ENCODE results near the gene CYP4F11.
"Not testable (repeated sequence)": the region's sequence is repeated elsewhere in the genome, so short reads cannot be mapped to it uniquely, and the experiment has no call there.

The CYP4F11 gene

DNA sequence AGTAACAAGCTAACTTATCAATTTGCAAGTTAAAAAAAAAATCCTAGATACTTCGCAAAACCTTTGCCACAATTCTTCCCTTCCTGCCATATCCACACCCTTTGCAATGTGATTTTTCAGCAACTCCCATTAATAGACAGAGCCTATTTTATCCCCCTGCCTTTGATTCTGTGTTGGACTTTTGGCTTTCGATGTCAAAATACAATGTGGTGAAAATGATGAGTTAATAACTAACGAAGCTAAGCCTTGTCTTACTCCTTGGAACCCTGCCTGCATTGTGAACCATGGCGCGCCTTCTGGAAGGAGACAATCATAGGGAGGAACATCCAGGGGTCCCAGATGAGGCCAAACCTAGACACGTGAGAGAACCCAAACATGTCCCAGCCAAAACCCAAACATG is 42.9 kb downstream of the CYP4F11 start:
- ChIA-PET CTCF (interaction anchor here (0.8 kb wide), 1 partner anchor 12 kb away, joined by 3 read pairs; no protein-coding TSS in a partner anchor), POLR2A (no interaction called here)
- DNase-seq (ENCODE audit: extremely low spot score): no peak
- TF ChIP-seq, protein P1, sequence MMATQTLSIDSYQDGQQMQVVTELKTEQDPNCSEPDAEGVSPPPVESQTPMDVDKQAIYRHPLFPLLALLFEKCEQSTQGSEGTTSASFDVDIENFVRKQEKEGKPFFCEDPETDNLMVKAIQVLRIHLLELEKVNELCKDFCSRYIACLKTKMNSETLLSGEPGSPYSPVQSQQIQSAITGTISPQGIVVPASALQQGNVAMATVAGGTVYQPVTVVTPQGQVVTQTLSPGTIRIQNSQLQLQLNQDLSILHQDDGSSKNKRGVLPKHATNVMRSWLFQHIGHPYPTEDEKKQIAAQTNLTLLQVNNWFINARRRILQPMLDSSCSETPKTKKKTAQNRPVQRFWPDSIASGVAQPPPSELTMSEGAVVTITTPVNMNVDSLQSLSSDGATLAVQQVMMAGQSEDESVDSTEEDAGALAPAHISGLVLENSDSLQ (IDR thresholded peaks at IDR 0.05): no peak
- TF ChIP-seq SP1 (IDR thresholded peaks at IDR 0.05) (no peak), CTBP1 (IDR thresholded peaks at IDR 0.05; ENCODE audit: borderline replicate concordance) (no peak), ELF4 (IDR thresholded peaks at IDR 0.05) (no peak), BHLHE40 (IDR thresholded peaks at IDR 0.05; ENCODE audit: borderline replicate concordance) (no peak), ZNF384 (IDR thresholded peaks at IDR 0.05) (no peak), SUZ12 (IDR thresholded peaks at IDR 0.05) (no peak), HDGF (IDR thresholded peaks at IDR 0.05; ENCODE audit: borderline replicate concordance) (no peak), L3MBTL2 (conservative IDR thresholded peaks at IDR 0.05) (no peak), LEF1 (IDR thresholded peaks at IDR 0.05; ENCODE audit: borderline replicate concordance) (no peak), TARDBP (IDR thresholded peaks at IDR 0.05) (no peak), FOXM1 (IDR thresholded peaks at IDR 0.05; ENCODE audit: borderline replicate concordance) (no peak), ARNT (IDR thresholded peaks at IDR 0.05) (no peak)

- POLR2A ChIA-PET; CTCF ChIA-PET; DNase-seq (ENCODE audit: extremely low spot score): not testable (repeated sequence)
These were observed 45.0 kb downstream of the CYP4F11 start for GRCh38 chr19:15889339-15889738.

DNA sequence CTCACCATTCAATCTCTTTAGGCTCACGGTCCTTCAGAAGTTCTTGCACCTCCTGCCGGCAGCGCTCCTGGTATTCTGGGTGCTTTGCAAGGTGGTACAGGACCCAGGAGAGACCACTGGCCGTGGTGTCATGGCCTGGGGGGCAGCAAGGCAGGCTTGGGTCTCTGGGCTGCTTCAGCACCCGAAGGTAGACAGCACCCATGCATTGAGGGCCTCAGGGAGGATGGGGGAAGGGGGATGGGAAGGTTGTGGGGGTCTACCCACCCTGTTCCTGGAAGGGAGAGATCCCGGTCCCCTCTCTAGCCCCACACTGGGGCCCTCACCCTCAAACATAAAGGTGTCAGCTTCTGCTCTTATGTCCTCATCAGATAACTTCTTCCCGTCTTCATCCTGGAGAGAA is 48.4 kb downstream of the CYP4F11 start:
- ChIA-PET CTCF (no interaction called here), POLR2A (no interaction called here)
- DNase-seq (ENCODE audit: extremely low spot score): no peak
- TF ChIP-seq FOXM1 (IDR thresholded peaks at IDR 0.05; ENCODE audit: borderline replicate concordance) (no peak), TARDBP (IDR thresholded peaks at IDR 0.05) (no peak), FOXA1 (IDR thresholded peaks at IDR 0.05) (no peak), ELF4 (IDR thresholded peaks at IDR 0.05) (no peak), L3MBTL2 (conservative IDR thresholded peaks at IDR 0.05) (no peak), HDGF (IDR thresholded peaks at IDR 0.05; ENCODE audit: borderline replicate concordance) (no peak), CTBP1 (IDR thresholded peaks at IDR 0.05; ENCODE audit: borderline replicate concordance) (no peak), SUZ12 (IDR thresholded peaks at IDR 0.05) (no peak), NFRKB (IDR thresholded peaks at IDR 0.05) (no peak), ZNF384 (IDR thresholded peaks at IDR 0.05) (no peak), FOXK2 (IDR thresholded peaks at IDR 0.05) (no peak), SP1 (IDR thresholded peaks at IDR 0.05) (no peak), BHLHE40 (IDR thresholded peaks at IDR 0.05; ENCODE audit: borderline replicate concordance) (no peak), LEF1 (IDR thresholded peaks at IDR 0.05; ENCODE audit: borderline replicate concordance) (no peak), ARNT (IDR thresholded peaks at IDR 0.05) (no peak)
- TF ChIP-seq, protein P1 (IDR thresholded peaks at IDR 0.05): no peak

DNA sequence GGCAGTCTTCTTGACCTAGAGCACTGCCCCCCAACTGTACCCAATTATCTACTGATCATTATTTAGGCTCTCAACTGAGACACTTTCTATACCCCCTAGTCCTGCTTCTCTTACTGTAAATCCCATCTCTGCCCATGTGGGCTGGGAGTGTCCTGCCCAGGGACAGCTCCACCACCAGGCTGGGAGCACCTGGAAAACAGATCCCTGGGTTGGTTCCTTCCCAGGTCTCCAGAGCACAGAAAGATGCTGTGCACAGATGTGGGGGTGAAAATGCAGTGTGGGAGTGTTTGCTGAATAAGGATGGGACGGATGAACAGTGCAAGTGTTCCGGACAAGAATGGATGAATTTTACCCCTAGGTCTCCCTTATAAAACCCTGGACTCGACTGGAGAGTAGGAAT is 49.2 kb downstream of the CYP4F11 start:
- CTCF ChIA-PET: no interaction called here
- no peak for DNase-seq (ENCODE audit: extremely low spot score)
- POLR2A ChIA-PET: no interaction called here
- TF ChIP-seq NFRKB (IDR thresholded peaks at IDR 0.05) (no peak), SP1 (IDR thresholded peaks at IDR 0.05) (no peak), ARNT (IDR thresholded peaks at IDR 0.05) (no peak), SUZ12 (IDR thresholded peaks at IDR 0.05) (no peak), LEF1 (IDR thresholded peaks at IDR 0.05; ENCODE audit: borderline replicate concordance) (no peak), BHLHE40 (IDR thresholded peaks at IDR 0.05; ENCODE audit: borderline replicate concordance) (no peak), CTBP1 (IDR thresholded peaks at IDR 0.05; ENCODE audit: borderline replicate concordance) (no peak)
- TF ChIP-seq, protein P1 (IDR thresholded peaks at IDR 0.05): no peak

DNA sequence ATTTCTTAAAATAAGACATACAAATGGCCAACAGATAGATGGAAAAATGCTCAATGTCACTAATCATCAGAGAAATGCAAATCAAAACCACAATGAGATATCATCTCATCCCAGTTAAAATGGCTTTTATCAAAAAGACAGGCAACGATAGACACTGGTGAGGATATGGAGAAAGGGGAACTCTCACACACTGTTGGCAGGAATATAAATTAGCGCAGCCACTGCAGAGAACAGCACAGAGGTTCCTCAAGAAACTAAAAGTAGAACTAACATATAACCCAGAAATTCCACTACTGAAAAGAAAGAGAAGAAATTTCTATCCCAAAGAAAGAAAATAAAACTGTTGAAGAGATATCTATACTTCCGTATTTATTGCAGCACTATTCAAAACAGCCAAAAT is 51.0 kb downstream of the CYP4F11 start:
- POLR2A ChIA-PET; DNase-seq (ENCODE audit: extremely low spot score); CTCF ChIA-PET: not testable (repeated sequence)

GRCh38 chr19:15874821-15875474 is 59.4 kb downstream of the CYP4F11 start:
- no peak for DNase-seq (ENCODE audit: extremely low spot score)
- POLR2A ChIA-PET: no interaction called here
- TF ChIP-seq NFRKB (IDR thresholded peaks at IDR 0.05) (no peak), FOXA1 (IDR thresholded peaks at IDR 0.05) (no peak), SUZ12 (IDR thresholded peaks at IDR 0.05) (no peak), ZNF384 (IDR thresholded peaks at IDR 0.05) (no peak), SP1 (IDR thresholded peaks at IDR 0.05) (no peak), ELF4 (IDR thresholded peaks at IDR 0.05) (no peak), CTBP1 (IDR thresholded peaks at IDR 0.05; ENCODE audit: borderline replicate concordance) (no peak), FOXM1 (IDR thresholded peaks at IDR 0.05; ENCODE audit: borderline replicate concordance) (no peak), HDGF (IDR thresholded peaks at IDR 0.05; ENCODE audit: borderline replicate concordance) (no peak), BHLHE40 (IDR thresholded peaks at IDR 0.05; ENCODE audit: borderline replicate concordance) (no peak), LEF1 (IDR thresholded peaks at IDR 0.05; ENCODE audit: borderline replicate concordance) (no peak), TARDBP (IDR thresholded peaks at IDR 0.05) (no peak), FOXK2 (IDR thresholded peaks at IDR 0.05) (no peak), L3MBTL2 (conservative IDR thresholded peaks at IDR 0.05) (no peak), ARNT (IDR thresholded peaks at IDR 0.05) (no peak)
- TF ChIP-seq, protein P1 (IDR thresholded peaks at IDR 0.05): no peak
- CTCF ChIA-PET: interaction anchor here (0.7 kb wide), 1 partner anchor 144 kb away, joined by 4 read pairs; no protein-coding TSS in a partner anchor

DNA sequence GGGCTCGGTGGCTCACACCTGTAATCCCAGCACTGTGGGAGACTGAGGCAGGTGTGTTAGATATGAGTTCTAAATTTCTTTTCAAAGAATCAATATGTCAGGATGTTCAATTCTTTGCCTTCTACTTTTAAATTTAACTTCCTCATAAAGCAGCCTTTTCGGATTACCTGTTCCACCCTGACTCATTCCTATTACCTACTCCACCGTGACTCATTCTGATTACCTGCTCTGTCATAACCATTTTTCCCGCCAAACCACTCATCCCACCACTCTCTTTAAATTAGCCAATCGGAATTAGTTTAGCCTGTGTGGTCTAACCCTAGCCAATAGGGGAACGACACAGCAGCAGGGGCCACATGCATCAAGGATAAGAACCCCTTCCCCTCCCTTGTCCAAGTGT is 60.6 kb downstream of the CYP4F11 start:
- POLR2A ChIA-PET; CTCF ChIA-PET; DNase-seq (ENCODE audit: extremely low spot score): not testable (repeated sequence)

All from HEK293T (cell line).